PC-3 (cell line): ENCODE results near the gene ABCC10. TPM values are rescaled to one million over a fixed set of nuclear protein-coding genes. Genes with fewer than 3 reads are reported as not detected.

Experiments used
- ATAC-seq: fragments of 200-7000 bp; cut with Tn5 transposase; 2 replicates; pipeline ENCODE4 v1.9.1; 2020; ENCODE audit warnings: mild to moderate bottlenecking, moderate library complexity
- BruUV-seq: library from RNA; stranded (reverse); fragments of 400-500 nt; replicated peaks from 2 replicates; lab custom pipeline; 2021; lab: Mats Ljungman, UMichigan
- CTCF ChIA-PET: fragments of 300-600 bp; sonication (Branson Sonifier 250); formaldehyde crosslinking; loops from one replicate; lab custom pipeline; 2022; ENCODE audit warnings: antibody characterized with exemption; lab: Charles Lee
- POLR2A ChIA-PET: fragments of 300-600 bp; sonication (Branson Sonifier 250); formaldehyde crosslinking; loops from one replicate; lab custom pipeline; 2022; ENCODE audit warnings: antibody characterized with exemption; ENCODE audit not compliant: unreplicated experiment; lab: Charles Lee
- DNase-seq: peaks from one replicate; pipeline ENCODE4 v3.0.0-alpha.2; 2015
- H2AFZ ChIP-seq: fragments of 300-600 bp; sonication (generic); 2 replicates; pipeline ENCODE4 v1.6.0; 2016; ENCODE audit warnings: antibody characterized with exemption, low read length
- H3F3A ChIP-seq: fragments of 300-600 bp; sonication (generic); one replicate; pipeline ENCODE4 v1.6.0; 2017; ENCODE audit warnings: antibody characterized with exemption, low read length, control low read depth, mild to moderate bottlenecking; ENCODE audit not compliant: unreplicated experiment
- H3K27ac ChIP-seq: fragments of 300-600 bp; sonication (generic); 2 replicates; pipeline ENCODE4 v1.5.1; 2016; ENCODE audit warnings: mild to moderate bottlenecking, low read length
- H3K27me3 ChIP-seq: fragments of 300-600 bp; sonication (generic); 2 replicates; pipeline ENCODE4 v1.6.1; 2016; ENCODE audit warnings: low read length, mixed read lengths
- H3K36me3 ChIP-seq: fragments of 300-600 bp; sonication (generic); 2 replicates; pipeline ENCODE4 v1.6.1; 2016; ENCODE audit warnings: low read depth, mixed run types, low read length, mixed read lengths
- H3K4me1 ChIP-seq: fragments of 300-600 bp; sonication (generic); 2 replicates; pipeline ENCODE4 v1.5.1; 2016; ENCODE audit warnings: low read length; ENCODE audit not compliant: insufficient read depth
- H3K4me2 ChIP-seq: fragments of 300-600 bp; sonication (generic); 2 replicates; pipeline ENCODE4 v1.6.0; 2016; ENCODE audit warnings: low read length
- H3K4me3 ChIP-seq: fragments of 300-600 bp; sonication (generic); 2 replicates; pipeline ENCODE4 v1.5.1; 2016; ENCODE audit warnings: mild to moderate bottlenecking, low read length, mixed read lengths
- H3K79me2 ChIP-seq: fragments of 300-600 bp; sonication (generic); 2 replicates; pipeline ENCODE4 v1.6.1; 2017; ENCODE audit warnings: low read length, mixed read lengths
- H3K9ac ChIP-seq: fragments of 300-600 bp; sonication (generic); 2 replicates; pipeline ENCODE4 v1.6.0; 2016; ENCODE audit warnings: mild to moderate bottlenecking, low read length
- H3K9me2 ChIP-seq: fragments of 300-600 bp; sonication (generic); replicated peaks from 2 replicates; pipeline ENCODE4 v1.6.1; 2016; ENCODE audit warnings: mixed run types, low read length, mixed read lengths
- H3K9me3 ChIP-seq: fragments of 300-600 bp; sonication (generic); 2 replicates; pipeline ENCODE4 v1.6.1; 2016; ENCODE audit warnings: low read length, mixed read lengths
- H4K20me1 ChIP-seq: fragments of 300-600 bp; sonication (generic); 2 replicates; pipeline ENCODE4 v1.6.1; 2016; ENCODE audit warnings: low read length, mixed read lengths
- CTCF ChIP-seq: fragments of 300-600 bp; sonication (generic); conservative IDR thresholded peaks from 2 replicates; pipeline ENCODE4 v1.5.1; 2017; ENCODE audit warnings: antibody characterized with exemption, low read depth, mild to moderate bottlenecking, low read length
- EZH2 ChIP-seq: fragments of 300-600 bp; sonication (generic); IDR thresholded peaks from one replicate; pipeline ENCODE4 v1.6.1; 2017; ENCODE audit warnings: antibody characterized with exemption, mild to moderate bottlenecking, low read length; ENCODE audit not compliant: unreplicated experiment
- EZH2phosphoT487 ChIP-seq: fragments of 300-600 bp; sonication (generic); IDR thresholded peaks from 2 replicates; pipeline ENCODE4 v1.6.1; 2018; ENCODE audit warnings: mild to moderate bottlenecking, antibody characterized with exemption, low read length, borderline replicate concordance
- intact Hi-C: fragments of 100-400 bp; cut with micrococcal nuclease; formaldehyde crosslinking; loops from 2 replicates; pipeline ENCODE4 v1.9.0; 2023
- total RNA-seq: library from RNA; depleted of rRNA; stranded (reverse); fragments of >200 nt; gene quantifications from 2 replicates; pipeline ENCODE4 v1.2.3, GENCODE V29; 2014

The ABCC10 gene
- total RNA-seq, 1 experiment from 2014 or later: 23.1 TPM

- no peak overlapping the region for H3K27ac ChIP-seq
- H3K9ac ChIP-seq: no peak overlapping the region
- no peak overlapping the region for H3K4me2 ChIP-seq
- intact Hi-C loops: no loop called here
- no peaks in the 10 kb centered on the region for H3K9me3 ChIP-seq
- peaks cover 61% of the 10 kb centered on the region for H3K79me2 ChIP-seq
- H4K20me1 ChIP-seq: peaks cover 6% of the 10 kb centered on the region; the same call in 1 of the 2 replicates
- no peak for ATAC-seq
- ChIA-PET POLR2A (no interaction called here), CTCF (no interaction called here)
- H3K4me1 ChIP-seq: no peaks in the 10 kb centered on the region
- no peaks in the 10 kb centered on the region for H3F3A ChIP-seq
- H3K27me3 ChIP-seq: no peaks in the 10 kb centered on the region
- no TSS peak for BruUV-seq
- H3K4me3 ChIP-seq: no peak overlapping the region
- H3K9me2 ChIP-seq: no peaks in the 10 kb centered on the region
- TF ChIP-seq EZH2 (no peak), CTCF (no peak), EZH2phosphoT487 (no peak)
- DNase-seq: no peak
- H3K36me3 ChIP-seq: no peaks in the 10 kb centered on the region
- no peak overlapping the region for H2AFZ ChIP-seq
Observed at GRCh38 chr6:43489277-43490072, 62.1 kb downstream of the ABCC10 start.

- no TSS peak for BruUV-seq
- Histone ChIP-seq H3K9me3 (no peaks in the 10 kb centered on the region), H3K9me2 (no peaks in the 10 kb centered on the region), H3K27me3 (no peaks in the 10 kb centered on the region), H3K9ac (no peak overlapping the region), H3K79me2 (peaks cover 58% of the 10 kb centered on the region), H4K20me1 (peaks cover 10% of the 10 kb centered on the region; the same call in 1 of the 2 replicates), H3F3A (no peaks in the 10 kb centered on the region), H3K36me3 (no peaks in the 10 kb centered on the region), H3K4me1 (peaks cover 4% of the 10 kb centered on the region; the same call in 1 of the 2 replicates), H3K27ac (no peak overlapping the region), H2AFZ (no peak overlapping the region), H3K4me3 (no peak overlapping the region), H3K4me2 (no peak overlapping the region)
- DNase-seq (no peak), ATAC-seq (no peak)
- ChIA-PET CTCF (no interaction called here), POLR2A (no interaction called here)
- TF ChIP-seq EZH2phosphoT487: no peak
- intact Hi-C loops: no loop called here
Observed at GRCh38 chr6:43490523-43490939, 63.2 kb downstream of the ABCC10 start.

GRCh38 chr6:43491750-43492661 lies 64.7 kb downstream of the ABCC10 start:
- H3K9me3 ChIP-seq: no peaks in the 10 kb centered on the region
- H3K4me3 ChIP-seq: no peak overlapping the region
- no peaks in the 10 kb centered on the region for H3K9me2 ChIP-seq
- ATAC-seq (peak; percentile 25; the same call in 1 of the 2 replicates), DNase-seq (no peak)
- no peak overlapping the region for H3K4me2 ChIP-seq
- H2AFZ ChIP-seq: no peak overlapping the region
- H3K9ac ChIP-seq: no peak overlapping the region
- no peak overlapping the region for H3K27ac ChIP-seq
- peaks cover 51% of the 10 kb centered on the region for H3K79me2 ChIP-seq
- H3K4me1 ChIP-seq: peaks cover 4% of the 10 kb centered on the region; the same call in 1 of the 2 replicates
- POLR2A ChIA-PET: no interaction called here
- BruUV-seq: no TSS peak
- intact Hi-C loops: no loop called here
- no peaks in the 10 kb centered on the region for H3K36me3 ChIP-seq
- H3K27me3 ChIP-seq: no peaks in the 10 kb centered on the region
- H3F3A ChIP-seq: no peaks in the 10 kb centered on the region
- no peak for TF ChIP-seq CTCF
- TF ChIP-seq EZH2: no peak
- TF ChIP-seq EZH2phosphoT487: no peak
- H4K20me1 ChIP-seq: peaks cover 13% of the 10 kb centered on the region; the same call in 1 of the 2 replicates
- CTCF ChIA-PET: no interaction called here
